HG03469 (cell line): Measurements from ENCODE around the gene TACC3.
"Not testable (repeated sequence)": the region's sequence is repeated elsewhere in the genome, so short reads cannot be mapped to it uniquely, and the experiment has no call there.

Experiments
- ATAC-seq: cut with Tn5 transposase; IDR thresholded peaks from one replicate; pipeline ENCODE4 v1.9.1; 2021; ENCODE audit warnings: mild to moderate bottlenecking, moderate library complexity, moderate number of reproducible peaks; ENCODE audit not compliant: unreplicated experiment

TACC3 gene

GRCh38 chr4:1701671-1702070 is 19.6 kb upstream of the TACC3 start:
- ATAC-seq, result not testable (repeated sequence)

DNA sequence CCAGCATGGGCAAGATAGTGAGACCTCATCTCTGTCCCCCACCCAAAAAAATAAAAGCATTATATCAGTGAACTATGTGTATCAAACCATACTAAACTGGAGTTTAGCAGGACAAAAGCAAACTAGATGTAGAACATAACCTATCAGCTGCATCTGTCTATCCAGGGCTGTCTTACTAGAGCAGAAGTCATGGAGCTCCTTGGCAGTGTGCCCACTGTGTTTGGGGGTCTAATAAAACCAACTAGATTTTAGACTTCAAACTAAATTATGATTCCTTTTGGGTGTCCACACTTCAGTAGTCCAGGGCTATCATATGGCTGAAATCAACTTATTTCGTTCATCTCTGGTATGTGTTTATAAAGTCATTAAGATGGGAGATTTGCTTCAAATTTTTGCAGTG is 17.5 kb upstream of the TACC3 start:
- no peak for ATAC-seq

DNA sequence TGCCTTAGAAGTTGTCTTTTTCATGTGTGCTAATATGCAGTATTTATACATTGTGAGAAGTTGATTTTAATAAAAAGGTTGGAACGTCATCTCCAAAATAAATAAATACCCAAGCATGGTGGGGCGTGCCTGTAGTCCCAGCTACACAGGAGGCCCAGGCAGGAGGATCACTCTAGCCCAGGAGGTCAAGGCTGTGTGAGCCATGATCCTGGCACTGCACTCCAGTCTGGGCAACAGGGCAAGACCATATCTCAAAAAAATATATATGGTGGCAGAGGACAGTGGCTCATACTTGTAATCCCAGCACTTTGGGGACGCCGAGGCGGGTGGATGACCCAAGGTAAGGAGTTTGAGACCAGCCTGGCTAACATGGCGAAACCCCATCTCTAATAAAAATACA is 15.6 kb upstream of the TACC3 start:
- no peak for ATAC-seq

DNA sequence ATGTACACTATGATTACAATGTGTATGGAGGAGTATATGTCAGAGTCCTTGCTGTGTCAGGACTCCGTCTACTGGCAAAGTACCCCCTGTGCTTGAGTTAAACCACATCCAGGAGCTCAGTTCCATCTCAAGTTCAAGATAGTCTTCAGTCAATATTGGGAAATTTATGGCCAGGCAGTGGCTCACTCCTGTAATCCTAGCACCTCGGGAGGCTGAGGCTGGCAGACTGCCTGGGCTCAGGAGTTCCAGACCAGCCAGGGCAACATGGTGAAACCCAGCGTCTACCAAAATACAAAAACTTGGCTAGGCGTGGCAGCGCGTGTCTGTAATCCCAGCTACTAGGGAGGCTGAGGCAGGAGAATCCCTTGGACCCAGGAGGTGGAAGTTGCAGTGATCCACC is 15.0 kb upstream of the TACC3 start:
- ATAC-seq, result no peak

DNA sequence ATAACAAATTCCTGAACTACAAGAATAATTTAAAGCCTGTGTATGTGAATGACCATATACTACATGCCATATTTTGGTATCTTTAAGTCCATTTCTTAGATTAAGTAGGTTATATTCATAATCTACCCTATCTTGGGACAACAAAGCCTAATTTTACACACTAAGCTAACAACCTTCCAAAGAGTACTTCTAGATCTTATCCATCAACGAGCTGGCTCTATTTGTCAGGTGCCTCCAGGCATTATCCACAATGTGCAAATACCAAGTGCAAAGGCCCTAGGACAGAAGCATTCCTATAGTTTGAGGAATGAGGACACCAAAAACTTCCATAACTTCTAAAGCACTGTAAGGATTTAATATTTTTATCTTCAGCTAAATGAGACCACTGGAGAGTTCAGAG is 12.7 kb upstream of the TACC3 start:
- no peak for ATAC-seq

DNA sequence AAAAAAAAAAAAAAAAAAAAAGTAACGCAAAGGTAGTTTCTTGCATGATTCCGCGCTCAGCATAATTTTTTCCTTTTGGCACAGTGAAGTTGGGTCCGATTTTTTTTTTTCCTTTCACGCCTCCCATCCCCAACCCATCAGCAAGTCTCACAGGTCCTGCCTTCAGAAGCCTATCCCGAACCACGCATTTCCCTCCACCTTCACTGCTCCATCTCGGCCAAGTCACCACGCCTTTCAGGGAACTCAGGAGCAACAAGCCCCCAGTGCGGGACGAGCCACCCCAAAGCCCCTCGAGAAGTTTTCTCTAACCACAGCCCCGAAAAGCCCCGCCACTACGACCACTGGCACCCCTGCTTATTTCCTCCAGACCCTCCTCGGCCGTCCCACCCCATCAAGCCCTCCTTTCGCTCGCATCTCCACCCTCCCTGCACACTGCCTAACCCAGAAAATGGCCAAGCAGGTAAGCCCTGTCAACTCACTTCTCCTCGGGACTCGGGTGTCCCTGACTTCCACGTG is 10.2 kb upstream of the TACC3 start:
- no peak for ATAC-seq

GRCh38 chr4:1711571-1712215 is 9.6 kb upstream of the TACC3 start:
- peak; percentile 10 for ATAC-seq

DNA sequence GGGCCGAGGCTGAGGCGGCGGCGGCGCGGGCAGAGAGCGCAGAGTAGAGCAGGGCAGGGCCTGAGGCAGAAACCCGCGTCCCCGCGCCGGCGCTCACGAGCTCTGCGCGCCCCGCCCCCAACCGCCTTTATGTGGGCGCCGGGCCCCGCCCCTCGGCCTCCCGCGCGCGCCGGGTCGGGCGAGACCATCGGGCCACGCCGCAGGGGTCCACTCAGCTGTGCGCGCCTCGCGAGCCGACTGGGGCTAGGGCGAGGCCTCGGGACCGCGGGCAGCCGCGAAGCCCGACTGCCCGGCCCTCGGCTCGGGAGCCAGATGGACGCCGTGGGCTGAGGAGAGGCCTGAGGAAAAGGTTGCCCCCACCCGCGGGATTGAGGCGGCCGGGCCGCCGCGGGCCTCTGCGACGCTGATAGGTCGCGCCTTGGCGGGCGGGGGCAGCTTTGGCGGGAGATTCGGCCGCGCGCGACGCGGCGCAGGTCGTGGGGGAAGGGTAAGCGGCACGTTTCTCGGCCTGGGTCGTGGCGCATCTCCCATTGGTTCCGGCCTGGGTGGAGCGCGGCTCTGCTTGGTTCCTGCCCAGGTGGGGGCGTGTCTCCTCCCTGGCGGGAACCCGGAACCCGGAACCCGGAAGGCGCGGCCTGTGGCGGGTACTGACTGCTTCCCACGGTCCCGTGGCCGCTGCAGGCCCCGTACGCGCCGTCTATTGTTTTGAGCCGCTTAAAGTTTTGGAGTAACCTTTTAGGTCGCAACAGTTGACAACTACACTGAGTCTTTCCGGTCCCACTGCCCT is 8.9 kb upstream of the TACC3 start, which contains the start of gene SLBP:
Gene SLBP, minus strand, starts transcription at position 104 of the 787 bp plus-strand sequence. CDS start 131 bp downstream, outside the sequence.
- peak; percentile 52 for ATAC-seq

GRCh38 chr4:1713003-1713851 is 8.1 kb upstream of the TACC3 start:
- peak; percentile 7 for ATAC-seq

GRCh38 chr4:1714303-1715001 is 6.9 kb upstream of the TACC3 start:
- no peak for ATAC-seq

- ATAC-seq, result no peak
Measured at GRCh38 chr4:1715002-1715758, 6.1 kb upstream of the TACC3 start.

GRCh38 chr4:1716065-1716945 is 5.0 kb upstream of the TACC3 start:
- ATAC-seq, result no peak

- no peak for ATAC-seq
Measured at GRCh38 chr4:1717129-1718094, 3.9 kb upstream of the TACC3 start.

- ATAC-seq, result no peak
Measured at GRCh38 chr4:1718095-1718850, 3.0 kb upstream of the TACC3 start.

DNA sequence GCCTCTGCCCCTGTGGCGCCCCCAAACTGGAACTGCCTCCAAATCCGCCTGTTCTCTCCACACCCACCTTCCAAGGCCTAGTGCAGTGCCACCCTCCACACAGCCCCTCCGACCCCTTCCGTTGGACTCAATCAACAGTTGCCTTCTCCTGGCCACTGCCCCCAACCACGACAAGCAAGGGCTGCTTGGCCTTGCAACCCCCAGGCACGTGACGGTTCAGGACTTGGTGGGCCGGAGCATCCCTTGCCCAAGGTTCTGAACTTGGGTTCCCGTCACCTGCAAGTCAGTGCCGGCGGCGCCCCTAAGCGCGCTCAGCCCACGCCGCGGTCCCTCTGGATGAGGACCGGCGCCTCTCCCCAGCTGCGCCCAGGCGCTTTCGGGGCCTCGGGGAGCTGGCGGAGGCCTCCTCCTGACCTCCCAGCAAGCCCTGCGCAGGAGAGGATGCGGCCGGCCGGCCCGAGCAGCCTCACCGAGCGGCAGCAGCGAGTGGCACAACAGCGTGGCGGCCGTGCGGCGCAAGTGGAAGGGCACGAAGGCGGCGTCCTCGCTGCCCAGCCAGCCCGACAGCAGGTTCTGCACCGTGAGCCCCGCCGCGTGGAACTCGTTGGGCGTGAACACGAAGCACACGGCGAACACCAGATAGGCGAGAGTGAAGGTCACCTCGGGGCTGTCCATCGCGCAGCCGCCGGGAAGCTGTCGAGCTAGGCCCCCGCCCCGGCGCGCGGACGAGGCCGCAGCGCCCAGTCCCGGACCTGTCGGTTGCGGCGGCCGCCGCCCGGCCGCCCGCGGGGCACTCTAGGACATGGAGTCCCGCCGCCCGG is 948 bp upstream of the TACC3 start:
- ATAC-seq, result peak; percentile 2
